A172 (cell line): ENCODE measurements around the gene GATAD1. TPM values are rescaled to one million over a fixed set of nuclear protein-coding genes. Genes with fewer than 3 reads are reported as not detected.
A peak's percentile ranks its signal among the peaks of the same experiment; 100 is the strongest.
"Not testable (repeated sequence)": the region's sequence is repeated elsewhere in the genome, so short reads cannot be mapped to it uniquely, and the experiment has no call there.

Source experiments
- DNase-seq: peaks from one replicate; pipeline ENCODE4 v3.0.0-alpha.2; 2015; ENCODE audit warnings: low spot score
- total RNA-seq: library from RNA; depleted of rRNA; stranded (reverse); fragments of >200 nt; shearing (Covaris generic); gene quantifications from 2 replicates; pipeline ENCODE4 v1.2.3, GENCODE V29; 2014

Gene GATAD1
- total RNA-seq, 1 experiment from 2014 or later, result 16.4 TPM

GRCh38 chr7:92436612-92437445, 10.5 kb upstream of the GATAD1 start:
- no peak for DNase-seq

GRCh38 chr7:92437956-92438491, 9.3 kb upstream of the GATAD1 start:
- no peak for DNase-seq

GRCh38 chr7:92442720-92443119, 4.6 kb upstream of the GATAD1 start:
- DNase-seq, result not testable (repeated sequence)

GRCh38 chr7:92446869-92447344, 375 bp upstream of the GATAD1 start:
- no peak for DNase-seq

GRCh38 chr7:92448205-92448747, 994 bp downstream of the GATAD1 start:
- DNase-seq, result peak; percentile 60

GRCh38 chr7:92451645-92452044, 4.4 kb downstream of the GATAD1 start:
- DNase-seq, result no peak

- no peak for DNase-seq
Measured at GRCh38 chr7:92456236-92456635, 9.0 kb downstream of the GATAD1 start.

- DNase-seq, result no peak
Measured at GRCh38 chr7:92460109-92460508, 12.8 kb downstream of the GATAD1 start.

GRCh38 chr7:92460510-92460909, 13.2 kb downstream of the GATAD1 start:
- no peak for DNase-seq

- DNase-seq, result peak; percentile 36
Measured at GRCh38 chr7:92461027-92462003, 14.0 kb downstream of the GATAD1 start.

- no peak for DNase-seq
Measured at GRCh38 chr7:92462560-92462959, 15.3 kb downstream of the GATAD1 start.

- DNase-seq, result no peak
Measured at GRCh38 chr7:92464515-92464914, 17.2 kb downstream of the GATAD1 start.

GRCh38 chr7:92466682-92467081, 19.4 kb downstream of the GATAD1 start:
- DNase-seq, result no peak

- not testable (repeated sequence) for DNase-seq
Measured at GRCh38 chr7:92468589-92468988, 21.3 kb downstream of the GATAD1 start.

GRCh38 chr7:92473989-92474388, 26.7 kb downstream of the GATAD1 start:
- not testable (repeated sequence) for DNase-seq

GRCh38 chr7:92475261-92475770, 28.0 kb downstream of the GATAD1 start:
- not testable (repeated sequence) for DNase-seq

GRCh38 chr7:92475851-92476590, 28.7 kb downstream of the GATAD1 start:
- DNase-seq, result not testable (repeated sequence)

GRCh38 chr7:92477681-92478080, 30.4 kb downstream of the GATAD1 start, which contains the start of gene ERVW-1:
Gene ERVW-1, minus strand, starts transcription at chr7:92477946. Its CDS starts 7,565 bp downstream, at chr7:92470381.
- not testable (repeated sequence) for DNase-seq

GRCh38 chr7:92478095-92478494, 30.8 kb downstream of the GATAD1 start:
- DNase-seq, result no peak

GRCh38 chr7:92478711-92479110, 31.4 kb downstream of the GATAD1 start:
- DNase-seq, result no peak

GRCh38 chr7:92479146-92479545, 31.9 kb downstream of the GATAD1 start:
- DNase-seq, result not testable (repeated sequence)
